HT1080 (cell line): ENCODE data around the gene CPED1. TPM values are rescaled to one million over a fixed set of nuclear protein-coding genes. Genes with fewer than 3 reads are reported as not detected.
"Not testable (repeated sequence)": the region's sequence is repeated elsewhere in the genome, so short reads cannot be mapped to it uniquely, and the experiment has no call there.

ENCODE experiments used
- DNase-seq: peaks from one replicate; pipeline ENCODE4 v3.0.0-alpha.2; 2015; ENCODE audit warnings: low read depth
- total RNA-seq: library from RNA; depleted of rRNA; stranded (reverse); fragments of >200 nt; shearing (Covaris generic); gene quantifications from 2 replicates; pipeline ENCODE4 v1.2.3, GENCODE V29; 2014

CPED1 gene
- total RNA-seq, 1 experiment from 2014 or later: 18.1 TPM

- no peak for DNase-seq
Observed at GRCh38 chr7:121178452-121178851, 189.9 kb downstream of the CPED1 start.

DNA sequence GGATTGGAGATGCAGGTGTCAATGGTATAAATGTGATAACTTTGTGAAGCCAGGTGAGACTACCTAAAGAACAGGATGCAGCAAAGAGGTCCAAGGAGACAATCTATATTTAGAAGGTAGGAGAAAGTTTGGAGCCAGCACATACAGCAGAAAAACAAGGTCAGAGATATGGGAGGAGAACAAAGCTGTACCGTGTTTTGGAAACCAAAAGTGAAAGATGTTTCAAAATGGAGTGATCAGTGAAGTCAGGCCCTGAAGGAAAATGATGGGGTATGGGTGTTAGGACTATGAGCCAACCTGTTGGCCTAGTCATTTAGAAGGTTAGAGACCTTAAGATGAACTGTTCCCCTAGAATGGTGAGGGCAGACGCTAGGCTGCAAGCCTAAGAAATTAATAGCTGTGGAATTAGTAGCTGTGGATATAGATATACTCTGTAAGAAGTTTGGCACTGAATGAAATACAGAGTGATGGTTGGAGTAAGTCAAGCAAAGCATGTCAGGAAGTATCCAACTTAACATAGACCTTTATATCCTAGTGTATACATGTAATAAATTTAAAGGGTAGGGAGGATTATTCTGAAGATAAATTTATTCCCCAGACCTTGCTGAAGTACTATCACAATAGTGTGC is 190.5 kb downstream of the CPED1 start:
- no peak for DNase-seq

DNA sequence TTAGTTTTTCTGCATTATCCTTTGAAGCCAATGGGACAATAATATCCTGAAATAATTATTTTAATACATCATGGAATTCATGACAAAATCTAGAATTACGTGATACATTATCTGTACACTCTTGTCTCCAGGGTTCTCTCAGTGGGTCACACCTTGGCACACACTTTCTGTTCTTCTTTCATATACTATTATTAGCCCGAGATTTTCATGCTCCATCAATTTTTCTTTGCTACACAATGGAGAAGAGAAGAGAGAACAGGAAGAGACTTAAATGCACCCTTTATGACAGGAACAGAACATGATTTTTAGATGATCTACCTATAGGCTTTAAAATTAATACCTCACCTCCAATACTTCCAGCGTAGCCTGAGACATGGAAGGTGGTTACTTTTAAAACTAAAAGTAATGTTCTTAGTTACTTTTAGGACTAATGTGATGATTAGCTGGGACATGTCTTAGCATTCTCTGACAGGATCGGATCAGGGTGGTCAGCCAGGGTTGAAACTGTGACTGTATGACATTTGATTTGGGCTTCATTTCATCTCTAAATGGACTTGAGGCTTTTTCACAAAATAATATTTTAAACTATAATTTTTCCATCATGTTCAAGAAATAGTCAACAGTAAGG is 192.0 kb downstream of the CPED1 start:
- no peak for DNase-seq

GRCh38 chr7:121181357-121181756 is 192.8 kb downstream of the CPED1 start:
- no peak for DNase-seq

DNA sequence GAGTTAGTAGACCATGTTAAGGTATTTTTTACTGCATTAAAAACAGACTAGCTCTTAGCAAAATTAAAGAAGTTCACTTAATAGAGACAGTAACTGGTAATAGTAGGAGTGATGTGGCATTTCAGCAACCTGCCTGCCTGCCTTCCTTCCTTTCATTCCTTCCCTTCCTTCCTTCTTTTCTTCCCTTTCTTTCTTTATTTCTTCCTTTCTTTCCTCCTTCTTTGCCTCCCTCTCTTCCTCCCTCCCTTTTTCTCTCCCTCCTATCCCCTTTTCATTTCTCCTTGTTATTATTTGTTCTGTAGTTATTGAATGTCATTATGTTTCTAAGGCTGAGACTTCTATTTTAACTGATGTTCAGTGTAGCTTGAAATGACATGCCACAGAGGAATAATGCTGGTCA is 193.8 kb downstream of the CPED1 start:
- no peak for DNase-seq

DNA sequence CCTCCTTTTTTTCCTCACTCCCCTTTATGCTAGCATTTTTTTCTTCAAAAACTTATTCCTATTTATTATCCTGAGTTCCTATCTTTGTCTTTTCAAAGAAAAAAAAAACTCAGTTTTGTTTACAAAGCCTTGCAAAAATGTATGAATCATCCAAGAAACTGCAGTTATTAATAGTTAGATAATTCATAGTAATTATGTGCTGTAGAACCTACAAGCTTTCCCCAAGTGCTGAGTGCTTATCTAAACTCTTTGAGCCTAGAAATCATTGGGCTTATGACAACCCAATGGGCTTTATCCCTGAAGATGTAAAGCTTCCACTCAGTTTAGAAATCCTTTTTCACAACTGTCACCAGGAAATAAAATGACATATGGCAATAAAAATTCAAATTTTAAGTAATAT is 194.4 kb downstream of the CPED1 start:
- no peak for DNase-seq

DNA sequence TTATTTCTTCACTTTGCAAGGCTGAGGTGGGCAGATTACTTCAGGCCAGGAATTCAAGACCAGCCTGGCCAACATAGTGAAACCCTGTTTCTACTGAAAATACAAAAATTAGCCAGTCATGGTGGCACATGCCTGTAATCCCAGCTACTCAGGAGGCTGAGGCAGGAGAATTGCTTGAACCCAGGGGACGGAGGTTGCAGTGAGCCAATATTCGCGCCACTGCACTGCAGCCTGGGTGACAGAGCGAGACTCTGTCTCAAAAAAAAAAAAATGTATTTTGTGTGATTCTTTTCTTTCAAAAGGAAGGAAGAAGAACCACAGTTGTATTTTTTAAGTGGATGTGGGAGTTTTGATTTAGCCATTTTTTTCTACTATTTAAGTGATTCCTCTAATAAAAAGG is 195.4 kb downstream of the CPED1 start:
- not testable (repeated sequence) for DNase-seq

GRCh38 chr7:121186746-121187145 is 198.2 kb downstream of the CPED1 start:
- no peak for DNase-seq

DNA sequence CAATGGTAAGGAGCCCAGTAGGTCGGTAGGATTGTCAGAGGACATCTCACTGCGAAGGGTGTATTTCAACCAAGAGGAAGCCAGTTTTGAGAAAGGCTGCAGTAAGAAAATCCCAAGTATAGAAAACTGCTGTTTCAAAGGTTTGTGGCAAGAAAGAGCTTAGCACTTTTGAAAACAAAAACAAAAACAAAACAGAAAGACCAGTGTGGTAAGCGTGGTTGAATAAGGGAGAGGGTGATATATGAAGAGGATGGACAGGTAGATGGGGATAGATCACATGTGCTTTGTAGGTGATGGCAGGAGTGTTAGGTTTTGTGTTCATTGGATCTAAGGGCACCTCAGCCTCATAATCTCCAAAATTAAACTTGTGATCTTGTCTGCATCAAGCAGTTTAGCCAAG is 198.7 kb downstream of the CPED1 start:
- DNase-seq: no peak

DNA sequence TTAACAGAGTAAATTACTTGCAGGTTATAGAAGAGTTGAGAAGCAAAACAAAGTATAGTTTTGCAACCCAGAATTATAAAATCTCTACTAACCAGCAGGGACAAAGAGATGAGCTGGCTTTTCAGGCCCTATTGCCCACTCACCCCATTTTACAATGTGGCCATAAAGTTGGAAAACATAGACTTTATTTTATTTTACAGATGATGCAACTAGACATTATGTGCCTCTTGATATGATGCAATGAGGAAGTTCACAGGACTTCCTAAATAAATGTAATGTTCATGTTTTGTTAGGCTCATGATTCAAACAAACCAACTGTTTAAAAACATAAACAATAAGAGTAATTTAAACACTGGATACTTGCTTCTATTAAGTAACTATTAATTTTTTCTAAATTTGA is 199.2 kb downstream of the CPED1 start:
- DNase-seq: no peak

GRCh38 chr7:121192834-121193233 is 204.3 kb downstream of the CPED1 start:
- no peak for DNase-seq

DNA sequence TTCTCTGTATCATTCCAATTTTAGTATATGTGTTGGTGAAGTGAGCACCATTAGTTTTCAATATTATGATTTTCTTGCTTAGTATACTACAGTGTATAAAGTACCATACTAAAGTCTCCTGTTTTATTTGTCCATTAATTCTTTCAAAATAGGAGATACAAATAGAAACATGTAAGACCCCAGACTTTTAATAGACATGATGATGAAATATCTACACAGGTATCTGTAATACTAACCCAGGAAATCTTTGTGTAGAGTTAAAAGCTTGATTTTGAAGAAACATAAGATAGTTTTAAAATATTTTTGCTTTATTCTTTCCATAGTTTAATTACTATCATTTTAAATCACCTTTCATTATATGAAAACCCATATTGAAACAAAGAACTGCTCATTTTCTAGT is 206.5 kb downstream of the CPED1 start:
- DNase-seq: no peak

GRCh38 chr7:121195874-121196273 is 207.4 kb downstream of the CPED1 start:
- no peak for DNase-seq

GRCh38 chr7:121196286-121196685 is 207.8 kb downstream of the CPED1 start:
- DNase-seq: no peak

GRCh38 chr7:121197455-121197854 is 208.9 kb downstream of the CPED1 start:
- no peak for DNase-seq

DNA sequence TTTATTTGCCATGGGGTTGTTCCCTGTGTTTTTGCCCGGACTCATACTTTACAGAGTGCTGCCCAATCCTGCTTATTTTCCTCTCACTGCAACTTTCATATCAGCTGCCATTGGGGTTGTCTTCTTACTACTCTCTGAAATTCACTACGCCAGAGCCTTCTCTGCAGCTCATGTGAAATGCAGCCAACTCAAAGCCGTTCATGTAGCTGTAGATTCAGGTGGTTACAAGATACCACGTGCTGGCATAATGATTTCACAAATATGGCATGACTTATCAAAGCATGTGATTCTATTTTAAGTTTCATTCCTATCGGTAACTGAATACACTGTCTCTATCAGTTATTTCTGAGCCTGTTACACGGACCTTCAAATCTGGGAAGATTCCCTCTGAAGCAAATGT is 210.0 kb downstream of the CPED1 start:
- no peak for DNase-seq

- no peak for DNase-seq
Observed at GRCh38 chr7:121202125-121202524, 213.6 kb downstream of the CPED1 start.

DNA sequence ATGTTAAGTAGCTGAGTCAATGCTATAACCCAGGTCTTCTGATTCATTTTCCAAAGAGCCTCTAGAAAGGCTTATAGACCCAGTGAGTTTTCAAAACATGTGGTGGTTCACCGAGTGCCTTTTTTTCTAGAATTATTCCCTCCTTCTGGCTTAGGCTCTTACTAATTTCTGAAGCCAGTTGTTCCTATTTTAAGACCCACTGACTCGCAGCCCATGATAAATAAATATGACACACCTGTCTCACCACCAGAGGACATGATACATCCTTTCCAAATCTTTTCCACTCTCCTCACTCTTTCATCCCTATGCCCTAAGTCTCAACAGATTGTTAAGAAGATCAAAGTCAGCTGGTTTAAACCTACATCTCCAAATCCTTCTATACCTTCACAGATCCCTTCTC is 214.3 kb downstream of the CPED1 start:
- peak; percentile 17 for DNase-seq

- DNase-seq: no peak
Observed at GRCh38 chr7:121204537-121204936, 216.0 kb downstream of the CPED1 start.

DNA sequence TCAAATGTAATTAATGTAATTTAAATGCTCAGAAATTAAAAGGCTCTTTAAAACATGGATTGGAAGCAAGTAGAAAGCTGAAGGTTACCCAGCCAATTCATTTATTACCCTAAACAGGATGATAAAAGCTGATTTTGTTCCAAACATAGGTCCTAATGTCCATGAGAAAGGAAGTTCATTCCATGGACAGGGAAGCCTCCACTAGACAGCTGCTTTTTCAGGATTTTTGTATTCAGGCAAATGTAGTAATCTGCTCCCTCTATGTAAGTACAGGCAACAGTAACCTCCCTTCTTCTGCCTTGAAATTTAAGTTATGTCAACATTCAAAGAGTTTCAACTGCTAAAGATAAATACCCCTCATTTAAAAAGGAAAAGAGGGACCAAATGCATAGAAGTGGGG is 217.3 kb downstream of the CPED1 start:
- no peak for DNase-seq

- DNase-seq: no peak
Observed at GRCh38 chr7:121211253-121211652, 222.7 kb downstream of the CPED1 start.

- no peak for DNase-seq
Observed at GRCh38 chr7:121212036-121212435, 223.5 kb downstream of the CPED1 start.

- DNase-seq: no peak
Observed at GRCh38 chr7:121214657-121215056, 226.1 kb downstream of the CPED1 start.

DNA sequence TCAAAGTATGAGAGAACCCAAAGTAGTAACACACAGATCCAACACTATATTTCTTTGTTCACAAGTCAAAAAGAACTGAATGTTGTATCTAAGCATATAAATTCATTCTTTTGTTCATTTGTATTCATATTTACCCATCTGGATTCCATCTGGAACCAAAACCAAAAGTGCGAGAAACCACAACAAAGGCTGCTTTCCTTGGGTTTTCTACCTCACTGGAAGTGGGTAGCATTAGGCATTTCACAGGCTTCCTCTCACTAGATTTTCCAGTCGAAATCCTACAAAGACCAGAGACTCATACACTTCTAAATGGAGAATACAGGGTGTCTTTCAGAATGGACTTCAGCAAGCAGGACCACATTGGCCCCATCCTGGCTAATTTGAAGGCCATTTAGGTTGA is 230.5 kb downstream of the CPED1 start:
- DNase-seq: no peak
